ENCODE results near the gene CHRNA10. TPM values are rescaled to one million over a fixed set of nuclear protein-coding genes. Genes with fewer than 3 reads are reported as not detected.

Gene CHRNA10
- 0.30 and 0.34 TPM in 2 replicates for total RNA-seq

DNA sequence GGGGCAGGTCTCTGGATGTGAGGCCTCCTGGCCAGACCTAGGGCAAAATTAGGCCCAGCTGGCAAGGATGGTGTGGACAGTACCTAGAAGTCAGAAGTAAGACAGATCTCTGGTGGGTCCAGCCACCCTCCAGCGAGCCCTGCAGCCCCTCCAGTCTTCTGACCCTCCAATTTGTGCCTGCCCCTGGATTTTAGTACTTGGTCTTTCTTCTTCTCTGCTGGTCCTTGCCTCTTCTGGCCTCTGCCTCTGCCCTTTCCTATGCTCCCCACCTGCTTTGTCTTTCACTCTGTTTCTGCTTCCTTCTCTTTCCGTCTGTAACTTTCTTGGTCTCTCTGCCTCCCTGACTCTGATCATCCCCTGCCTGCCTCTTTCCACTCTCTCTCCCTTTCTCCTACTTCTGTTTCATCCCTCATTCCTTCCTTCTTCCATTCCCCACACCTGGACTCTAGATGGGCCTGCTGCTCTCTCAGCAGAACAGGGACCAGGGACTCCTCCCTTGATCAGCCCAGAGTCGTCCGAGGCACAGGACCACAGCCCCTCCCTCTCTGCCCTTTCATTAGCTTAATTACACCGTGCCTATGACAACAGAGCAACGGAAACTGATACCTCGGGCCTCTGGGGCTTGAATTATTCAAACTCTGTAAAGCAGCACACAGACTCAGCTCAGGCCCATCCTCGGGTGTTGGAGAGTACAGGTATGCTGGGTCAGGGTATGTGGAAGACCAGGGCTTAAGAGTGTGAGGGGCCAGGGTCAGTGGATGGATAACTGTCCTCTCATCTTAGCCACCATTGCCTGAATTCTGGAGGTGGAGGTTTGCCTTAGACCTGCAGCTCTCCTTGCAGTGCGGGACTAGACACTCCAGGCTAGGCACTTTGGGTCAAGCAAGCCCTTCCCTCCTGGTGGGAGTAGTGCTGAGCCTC lies at the start of gene CHRNA10:
CHRNA10 (minus strand) TSS at position 51 of the 921 bp plus-strand sequence. CDS start 72 bp downstream, outside the sequence.

GRCh38 chr11:3644817-3645235 lies 26.4 kb downstream of the CHRNA10 start, which contains the start of gene ART1:
ART1 (plus strand) TSS chr11:3645128; CDS start chr11:3659214, 14,086 bp downstream.

DNA sequence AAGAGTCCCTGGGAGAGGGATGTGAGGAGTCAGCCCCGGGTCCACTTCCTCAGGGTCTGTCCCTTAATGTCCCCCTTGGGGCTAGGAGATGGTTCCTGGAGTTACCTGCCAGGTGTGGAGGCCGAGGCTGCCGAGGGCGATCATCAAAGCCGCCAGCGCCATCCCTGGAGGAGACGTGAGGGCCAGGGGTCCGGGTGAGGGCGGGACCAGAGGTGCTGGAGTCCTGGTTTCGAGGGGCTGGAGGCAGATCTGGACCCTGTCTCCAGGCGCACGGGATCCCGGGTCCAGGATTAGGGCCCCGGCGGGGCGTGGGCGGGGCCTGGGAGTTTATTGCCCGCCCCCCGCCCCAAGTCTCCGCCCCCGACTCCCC lies 29.5 kb downstream of the CHRNA10 start, which contains the start of gene ART5:
ART5 (minus strand) TSS at position 292 of the 370 bp plus-strand sequence; CDS start at position 162, 130 bp downstream.

Other genes with a start within 250 kb of the CHRNA10 start
- not detected in 2 replicates for gene ART5, start 29.4 kb downstream of the CHRNA10 start, total RNA-seq
- gene ART1, start 26.3 kb downstream of the CHRNA10 start, total RNA-seq = not detected in 2 replicates
- 95.0 and 111 TPM in 2 replicates for gene NUP98, start 126.2 kb upstream of the CHRNA10 start, total RNA-seq
- 16.1 and 18.1 TPM in 2 replicates for gene PGAP2, start 137.2 kb upstream of the CHRNA10 start, total RNA-seq
- gene RHOG, start 169.6 kb upstream of the CHRNA10 start, total RNA-seq = 44.2 and 52.5 TPM in 2 replicates
- 13.1 and 13.7 TPM in 2 replicates for gene STIM1, start 184.3 kb upstream of the CHRNA10 start, total RNA-seq

All from bronchus fibroblast of lung (primary cell).